Tibial artery (tissue), 4 donors: ENCODE data around the gene TJP3.
"Not testable (repeated sequence)": the region's sequence is repeated elsewhere in the genome, so short reads cannot be mapped to it uniquely, and the experiment has no call there.

ENCODE experiments used
- DNase-seq, 2 donors: peaks; one replicate each; pipeline ENCODE4 v3.0.0-alpha.2; 2019
- H3K27ac ChIP-seq, 2 donors: fragments of 200-600 bp; sonication (generic) in 1 of 2; 1 replicate in 1 of 2; 2 replicates in 1 of 2; pipeline ENCODE4 v1.5.1; 2018 to 2019; ENCODE audit warnings: mild to moderate bottlenecking in 1 of 2
- H3K27me3 ChIP-seq, 2 donors: fragments of 200-600 bp; sonication (generic) in 1 of 2; one replicate each; pipeline versions ENCODE4 v1.5.1 to v1.6.0; 2016 to 2019
- H3K36me3 ChIP-seq, 3 donors: fragments of 200-600 bp; sonication (generic) in 2 of 3; one replicate each; pipeline ENCODE4 v1.5.1; 2016 to 2019; ENCODE audit warnings: mild to moderate bottlenecking in 2 of 3
- H3K4me1 ChIP-seq, 4 donors: fragments of 200-600 bp; sonication (generic) in 2 of 4; 1 replicate in 3 of 4; 2 replicates in 1 of 4; pipeline ENCODE4 v1.5.1; 2016 to 2019
- H3K4me3 ChIP-seq, 2 donors: fragments of 200-600 bp; sonication (generic) in 1 of 2; 1 replicate in 1 of 2; 2 replicates in 1 of 2; pipeline ENCODE4 v1.5.1; 2018 to 2019; ENCODE audit warnings: mild to moderate bottlenecking in 2 of 2
- H3K9me3 ChIP-seq, 3 donors: fragments of 200-600 bp; sonication (generic) in 1 of 3; one replicate each; pipeline ENCODE4 v1.5.1; 2016 to 2019
- CTCF ChIP-seq, 2 experiments: fragments of 200-600 bp in 1 of 2; fragments of 450-650 bp in 1 of 2; IDR thresholded peaks; one replicate each; pipeline ENCODE4 v1.5.1; 2017 to 2019; ENCODE audit warnings: antibody characterized with exemption in 2 of 2, mild to moderate bottlenecking in 1 of 2, moderate library complexity in 1 of 2
- intact Hi-C: fragments of 100-400 bp; cut with DNase I; formaldehyde crosslinking; loops from one replicate; pipeline ENCODE4 v1.15.0; 2023; ENCODE audit warnings: low total_unique reads

TJP3 gene

DNA sequence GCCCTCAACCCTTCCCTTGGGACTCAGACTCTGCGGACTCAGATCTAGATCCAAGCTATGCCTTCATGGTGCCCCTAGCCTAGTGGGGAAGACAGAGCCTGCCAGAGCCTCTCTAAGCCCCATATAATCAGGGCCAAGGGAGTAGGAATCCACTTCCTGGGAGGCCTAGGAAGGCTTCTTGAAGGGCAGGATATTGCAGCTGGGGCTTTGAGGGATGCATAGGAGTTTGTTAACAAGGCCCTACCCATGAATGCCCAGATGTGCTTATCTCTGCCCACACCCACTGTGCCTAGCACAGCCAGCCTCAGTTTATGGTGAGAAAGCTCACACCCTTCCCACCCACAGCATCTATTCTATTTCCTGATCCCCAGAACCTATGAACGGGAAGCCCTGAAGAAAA, 42.0 kb downstream of the TJP3 start:
- no peak for DNase-seq
- Histone ChIP-seq H3K4me3 (no peak overlapping the region), H3K36me3 (peaks cover 45 to 61% (median 51%) of the 10 kb centered on the region in 3 donors), H3K27me3 (peaks cover 0 to 4% of the 10 kb centered on the region in 2 donors), H3K27ac (no peak overlapping the region), H3K4me1 (no peaks in the 10 kb centered on the region), H3K9me3 (no peaks in the 10 kb centered on the region)
- no peak for TF ChIP-seq CTCF (IDR thresholded peaks at IDR 0.05)
- intact Hi-C loops: no loop called here

DNA sequence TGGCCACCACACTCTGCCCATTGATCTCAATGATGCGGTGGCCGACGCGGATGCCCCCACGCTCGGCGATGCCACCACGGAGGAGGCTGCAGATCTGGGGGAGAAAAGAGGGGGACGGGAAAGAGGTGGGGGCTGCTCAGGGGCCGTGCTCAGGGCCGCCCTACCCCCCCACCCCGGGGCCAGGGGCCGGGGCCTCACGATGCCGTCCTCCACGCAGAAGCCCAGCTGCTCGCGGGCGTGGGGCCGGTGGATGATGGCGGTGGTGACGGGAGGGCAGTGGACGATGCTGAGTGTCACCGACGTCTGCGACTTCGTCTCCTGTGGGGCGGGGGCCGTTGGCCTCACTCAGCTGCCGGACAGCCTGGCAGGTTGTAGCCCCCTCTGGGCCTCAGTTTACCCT, 43.1 kb downstream of the TJP3 start:
- intact Hi-C loops: no loop called here
- Histone ChIP-seq H3K27ac (no peak overlapping the region), H3K4me3 (no peak overlapping the region), H3K4me1 (no peaks in the 10 kb centered on the region), H3K27me3 (peaks cover 0 to 4% of the 10 kb centered on the region in 2 donors), H3K9me3 (no peaks in the 10 kb centered on the region), H3K36me3 (peaks cover 45 to 70% (median 51%) of the 10 kb centered on the region in 3 donors)
- TF ChIP-seq CTCF (IDR thresholded peaks at IDR 0.05): no peak
- no peak for DNase-seq

- no peak for DNase-seq
- H3K4me1 ChIP-seq: no peaks in the 10 kb centered on the region
- peaks cover 45 to 82% (median 56%) of the 10 kb centered on the region in 3 donors for H3K36me3 ChIP-seq
- H3K9me3 ChIP-seq: no peaks in the 10 kb centered on the region
- H3K4me3 ChIP-seq: no peak overlapping the region
- H3K27me3 ChIP-seq: peaks cover 0 to 3% of the 10 kb centered on the region in 2 donors
- no peak for TF ChIP-seq CTCF (IDR thresholded peaks at IDR 0.05)
- H3K27ac ChIP-seq: no peak overlapping the region
- intact Hi-C loops: no loop called here
These were observed 44.3 kb downstream of the TJP3 start for GRCh38 chr19:3752492-3752891.

GRCh38 chr19:3753631-3754410, 45.6 kb downstream of the TJP3 start:
- H3K9me3 ChIP-seq: no peaks in the 10 kb centered on the region
- no peak overlapping the region for H3K27ac ChIP-seq
- no peak for TF ChIP-seq CTCF (IDR thresholded peaks at IDR 0.05)
- DNase-seq: no peak
- no peak overlapping the region for H3K4me3 ChIP-seq
- intact Hi-C loops: no loop called here
- H3K36me3 ChIP-seq: peaks cover 45 to 95% (median 64%) of the 10 kb centered on the region in 3 donors
- no peaks in the 10 kb centered on the region for H3K27me3 ChIP-seq
- H3K4me1 ChIP-seq: peaks cover 0 to 4% (median under 1%) of the 10 kb centered on the region in 4 donors

GRCh38 chr19:3757705-3758104, 49.5 kb downstream of the TJP3 start:
- H3K4me3 ChIP-seq, H3K9me3 ChIP-seq, DNase-seq, H3K27ac ChIP-seq, H3K27me3 ChIP-seq, intact Hi-C loops: not testable (repeated sequence)
- Histone ChIP-seq H3K36me3 (peaks cover 15 to 70% (median 41%) of the 10 kb centered on the region in 3 donors), H3K4me1 (peaks cover 0 to 30% (median 28%) of the 10 kb centered on the region in 4 donors)

- intact Hi-C loops: not testable (repeated sequence)
These were observed 50.1 kb downstream of the TJP3 start for GRCh38 chr19:3758297-3758696.

More at GRCh38 chr19:3758297-3758696, 50.1 kb downstream of the TJP3 start:
- H3K27ac ChIP-seq, H3K27me3 ChIP-seq, H3K9me3 ChIP-seq, H3K4me3 ChIP-seq, DNase-seq: not testable (repeated sequence)
- Histone ChIP-seq H3K36me3 (peaks cover 12 to 64% (median 35%) of the 10 kb centered on the region in 3 donors), H3K4me1 (peaks cover 0 to 34% (median 32%) of the 10 kb centered on the region in 4 donors)
